Measurements from ENCODE around the gene GABBR2.

- TF ChIP-seq CTCF (IDR thresholded peaks at IDR 0.05) (no peak), POLR2A (IDR thresholded peaks at IDR 0.05) (no peak)
These were observed 22.1 kb upstream of the GABBR2 start for GRCh38 chr9:98730871-98731270.

All from adrenal gland (tissue), 5 donors.